ENCODE results near the gene SEMA3C. TPM values are rescaled to one million over a fixed set of nuclear protein-coding genes. Genes with fewer than 3 reads are reported as not detected.
A peak's percentile ranks its signal among the peaks of the same experiment; 100 is the strongest.

Gene SEMA3C
- polyA plus RNA-seq, 3 donors: 23.3 to 30.4 (median 30.0) TPM

GRCh38 chr7:80858141-80858903 is 60.5 kb downstream of the SEMA3C start:
- DNase-seq (ENCODE audit: low read depth in 3 of 3, low spot score in 2 of 3): no peak

GRCh38 chr7:80856769-80857168 is 62.1 kb downstream of the SEMA3C start:
- no peak for DNase-seq (ENCODE audit: low read depth in 3 of 3, low spot score in 2 of 3)

GRCh38 chr7:80851896-80852476 is 66.9 kb downstream of the SEMA3C start:
- DNase-seq (ENCODE audit: low read depth in 3 of 3, low spot score in 2 of 3): no peak

GRCh38 chr7:80848841-80849240 is 70.0 kb downstream of the SEMA3C start:
- no peak for DNase-seq (ENCODE audit: low read depth in 3 of 3, low spot score in 2 of 3)

- no peak for DNase-seq (ENCODE audit: low read depth in 3 of 3, low spot score in 2 of 3)
Measured at GRCh38 chr7:80847895-80848294, 71.0 kb downstream of the SEMA3C start.

GRCh38 chr7:80847027-80847426 is 71.8 kb downstream of the SEMA3C start:
- no peak for DNase-seq (ENCODE audit: low read depth in 3 of 3, low spot score in 2 of 3)

GRCh38 chr7:80844916-80845315 is 73.9 kb downstream of the SEMA3C start:
- DNase-seq (ENCODE audit: low read depth in 3 of 3, low spot score in 2 of 3): no peak

GRCh38 chr7:80843018-80843677 is 75.7 kb downstream of the SEMA3C start:
- DNase-seq (ENCODE audit: low read depth in 3 of 3, low spot score in 2 of 3): no peak

- no peak for DNase-seq (ENCODE audit: low read depth in 3 of 3, low spot score in 2 of 3)
Measured at GRCh38 chr7:80842022-80842790, 76.6 kb downstream of the SEMA3C start.

GRCh38 chr7:80841423-80841955 is 77.4 kb downstream of the SEMA3C start:
- DNase-seq (ENCODE audit: low read depth in 3 of 3, low spot score in 2 of 3): no peak

- no peak for DNase-seq (ENCODE audit: low read depth in 3 of 3, low spot score in 2 of 3)
Measured at GRCh38 chr7:80840681-80841080, 78.2 kb downstream of the SEMA3C start.

- no peak for DNase-seq (ENCODE audit: low read depth in 3 of 3, low spot score in 2 of 3)
Measured at GRCh38 chr7:80839855-80840254, 79.0 kb downstream of the SEMA3C start.

- DNase-seq (ENCODE audit: low read depth in 3 of 3, low spot score in 2 of 3): no peak
Measured at GRCh38 chr7:80838643-80839042, 80.2 kb downstream of the SEMA3C start.

GRCh38 chr7:80837345-80837744 is 81.5 kb downstream of the SEMA3C start:
- no peak for DNase-seq (ENCODE audit: low read depth in 3 of 3, low spot score in 2 of 3)

- DNase-seq (ENCODE audit: low read depth in 3 of 3, low spot score in 2 of 3): no peak
Measured at GRCh38 chr7:80835251-80835650, 83.6 kb downstream of the SEMA3C start.

GRCh38 chr7:80833289-80834268 is 85.3 kb downstream of the SEMA3C start:
- peak in 1 of 3 donors; percentile 43 for DNase-seq (ENCODE audit: low read depth in 3 of 3, low spot score in 2 of 3)

GRCh38 chr7:80832006-80832405 is 86.8 kb downstream of the SEMA3C start:
- no peak for DNase-seq (ENCODE audit: low read depth in 3 of 3, low spot score in 2 of 3)

- DNase-seq (ENCODE audit: low read depth in 3 of 3, low spot score in 2 of 3): no peak
Measured at GRCh38 chr7:80830584-80831285, 88.1 kb downstream of the SEMA3C start.

- DNase-seq (ENCODE audit: low read depth in 3 of 3, low spot score in 2 of 3): no peak
Measured at GRCh38 chr7:80830010-80830409, 88.8 kb downstream of the SEMA3C start.

Data from right renal cortex interstitium (tissue), 3 donors.